Neuron (in vitro differentiated cells): ENCODE measurements around the gene MYO18A.

ENCODE experiments used
- H2AFZ ChIP-seq: one replicate; pipeline ENCODE4 v1.6.1; 2013; ENCODE audit warnings: low read depth, mild to moderate bottlenecking, inconsistent platforms, low read length, moderate library complexity
- H3K27me3 ChIP-seq: one replicate; pipeline ENCODE4 v1.6.1; 2013; ENCODE audit warnings: low read length; ENCODE audit not compliant: insufficient read depth
- H3K36me3 ChIP-seq: one replicate; pipeline ENCODE4 v1.6.1; 2013; ENCODE audit warnings: low read length; ENCODE audit not compliant: insufficient read depth
- H3K4me1 ChIP-seq: one replicate; pipeline ENCODE4 v1.6.1; 2013; ENCODE audit warnings: low read length; ENCODE audit not compliant: insufficient read depth
- H3K4me3 ChIP-seq: 2 replicates; pipeline ENCODE4 v1.5.1; 2013; ENCODE audit warnings: mild to moderate bottlenecking, low read length, moderate library complexity
- H3K9me3 ChIP-seq: one replicate; pipeline ENCODE4 v1.6.1; 2013; ENCODE audit warnings: low read length

The MYO18A gene

DNA sequence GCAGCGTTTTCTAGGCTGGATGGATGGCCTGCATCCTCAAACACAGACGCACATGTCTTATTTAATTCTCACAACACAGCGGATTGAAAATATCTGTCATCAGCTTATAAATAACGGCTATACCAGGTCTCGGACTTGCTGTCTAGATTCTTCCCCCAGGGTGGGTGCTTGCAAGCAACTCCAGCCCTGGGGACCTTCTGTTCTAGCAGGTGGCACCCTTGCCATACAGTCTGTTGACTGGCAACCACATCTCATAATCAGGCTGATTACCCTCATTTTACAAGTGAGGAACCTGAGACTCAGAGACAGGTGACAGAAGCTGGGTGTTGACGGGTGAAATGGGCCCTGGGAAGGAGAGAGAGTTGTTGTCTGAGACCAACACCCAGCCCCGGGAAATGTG, 158.1 kb downstream of the MYO18A start:
- H3K4me3 ChIP-seq = no peak overlapping the region
- H3K9me3 ChIP-seq = no peaks in the 10 kb centered on the region
- no peaks in the 10 kb centered on the region for H3K4me1 ChIP-seq
- no peak overlapping the region for H2AFZ ChIP-seq
- no peaks in the 10 kb centered on the region for H3K27me3 ChIP-seq
- H3K36me3 ChIP-seq = no peaks in the 10 kb centered on the region

DNA sequence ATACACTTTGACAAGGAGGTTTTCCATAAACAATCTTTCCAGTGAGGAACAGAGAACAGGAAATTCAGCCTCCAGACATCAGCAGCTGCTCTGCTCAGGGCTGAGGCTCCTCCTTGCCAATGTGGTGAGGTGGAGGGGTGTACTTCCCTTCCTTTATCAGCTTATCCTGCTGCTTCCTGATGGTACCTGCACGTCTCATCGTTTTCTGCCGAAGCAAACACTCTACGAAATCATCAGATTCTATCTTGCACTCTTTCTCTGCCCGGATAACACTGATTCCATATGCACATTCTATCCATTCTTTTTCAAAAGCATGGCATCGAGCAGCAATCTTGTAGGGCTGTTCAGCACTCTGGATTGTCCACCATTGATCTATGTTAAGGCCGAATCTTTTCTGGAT, 159.0 kb downstream of the MYO18A start:
- Histone ChIP-seq H3K4me3 (no peak overlapping the region), H3K36me3 (no peaks in the 10 kb centered on the region), H3K27me3 (no peaks in the 10 kb centered on the region), H3K9me3 (no peaks in the 10 kb centered on the region), H3K4me1 (peaks cover 4% of the 10 kb centered on the region), H2AFZ (no peak overlapping the region)
